PC-3 (cell line): Measurements from ENCODE around the gene CNTN1. TPM values are rescaled to one million over a fixed set of nuclear protein-coding genes. Genes with fewer than 3 reads are reported as not detected.

Source experiments
- ATAC-seq: fragments of 200-7000 bp; cut with Tn5 transposase; 2 replicates; pipeline ENCODE4 v1.9.1; 2020; ENCODE audit warnings: mild to moderate bottlenecking, moderate library complexity
- BruUV-seq: library from RNA; stranded (reverse); fragments of 400-500 nt; replicated peaks from 2 replicates; lab custom pipeline; 2021; lab: Mats Ljungman, UMichigan
- CTCF ChIA-PET: fragments of 300-600 bp; sonication (Branson Sonifier 250); formaldehyde crosslinking; loops from one replicate; lab custom pipeline; 2022; ENCODE audit warnings: antibody characterized with exemption; lab: Charles Lee
- POLR2A ChIA-PET: fragments of 300-600 bp; sonication (Branson Sonifier 250); formaldehyde crosslinking; loops from one replicate; lab custom pipeline; 2022; ENCODE audit warnings: antibody characterized with exemption; ENCODE audit not compliant: unreplicated experiment; lab: Charles Lee
- DNase-seq: peaks from one replicate; pipeline ENCODE4 v3.0.0-alpha.2; 2015
- H2AFZ ChIP-seq: fragments of 300-600 bp; sonication (generic); 2 replicates; pipeline ENCODE4 v1.6.0; 2016; ENCODE audit warnings: antibody characterized with exemption, low read length
- H3F3A ChIP-seq: fragments of 300-600 bp; sonication (generic); one replicate; pipeline ENCODE4 v1.6.0; 2017; ENCODE audit warnings: antibody characterized with exemption, low read length, control low read depth, mild to moderate bottlenecking; ENCODE audit not compliant: unreplicated experiment
- H3K27ac ChIP-seq: fragments of 300-600 bp; sonication (generic); 2 replicates; pipeline ENCODE4 v1.5.1; 2016; ENCODE audit warnings: mild to moderate bottlenecking, low read length
- H3K27me3 ChIP-seq: fragments of 300-600 bp; sonication (generic); 2 replicates; pipeline ENCODE4 v1.6.1; 2016; ENCODE audit warnings: low read length, mixed read lengths
- H3K36me3 ChIP-seq: fragments of 300-600 bp; sonication (generic); 2 replicates; pipeline ENCODE4 v1.6.1; 2016; ENCODE audit warnings: low read depth, mixed run types, low read length, mixed read lengths
- H3K4me1 ChIP-seq: fragments of 300-600 bp; sonication (generic); 2 replicates; pipeline ENCODE4 v1.5.1; 2016; ENCODE audit warnings: low read length; ENCODE audit not compliant: insufficient read depth
- H3K4me2 ChIP-seq: fragments of 300-600 bp; sonication (generic); 2 replicates; pipeline ENCODE4 v1.6.0; 2016; ENCODE audit warnings: low read length
- H3K4me3 ChIP-seq: fragments of 300-600 bp; sonication (generic); 2 replicates; pipeline ENCODE4 v1.5.1; 2016; ENCODE audit warnings: mild to moderate bottlenecking, low read length, mixed read lengths
- H3K79me2 ChIP-seq: fragments of 300-600 bp; sonication (generic); 2 replicates; pipeline ENCODE4 v1.6.1; 2017; ENCODE audit warnings: low read length, mixed read lengths
- H3K9ac ChIP-seq: fragments of 300-600 bp; sonication (generic); 2 replicates; pipeline ENCODE4 v1.6.0; 2016; ENCODE audit warnings: mild to moderate bottlenecking, low read length
- H3K9me2 ChIP-seq: fragments of 300-600 bp; sonication (generic); replicated peaks from 2 replicates; pipeline ENCODE4 v1.6.1; 2016; ENCODE audit warnings: mixed run types, low read length, mixed read lengths
- H3K9me3 ChIP-seq: fragments of 300-600 bp; sonication (generic); 2 replicates; pipeline ENCODE4 v1.6.1; 2016; ENCODE audit warnings: low read length, mixed read lengths
- H4K20me1 ChIP-seq: fragments of 300-600 bp; sonication (generic); 2 replicates; pipeline ENCODE4 v1.6.1; 2016; ENCODE audit warnings: low read length, mixed read lengths
- EZH2 ChIP-seq: fragments of 300-600 bp; sonication (generic); IDR thresholded peaks from one replicate; pipeline ENCODE4 v1.6.1; 2017; ENCODE audit warnings: antibody characterized with exemption, mild to moderate bottlenecking, low read length; ENCODE audit not compliant: unreplicated experiment
- EZH2phosphoT487 ChIP-seq: fragments of 300-600 bp; sonication (generic); IDR thresholded peaks from 2 replicates; pipeline ENCODE4 v1.6.1; 2018; ENCODE audit warnings: mild to moderate bottlenecking, antibody characterized with exemption, low read length, borderline replicate concordance
- intact Hi-C: fragments of 100-400 bp; cut with micrococcal nuclease; formaldehyde crosslinking; loops from 2 replicates; pipeline ENCODE4 v1.9.0; 2023
- total RNA-seq: library from RNA; depleted of rRNA; stranded (reverse); fragments of >200 nt; gene quantifications from 2 replicates; pipeline ENCODE4 v1.2.3, GENCODE V29; 2014
- TF ChIP-seq, protein P1 (sequence below): fragments of 300-600 bp; sonication (generic); conservative IDR thresholded peaks from 2 replicates; pipeline ENCODE4 v1.5.1; 2017; ENCODE audit warnings: antibody characterized with exemption, low read depth, mild to moderate bottlenecking, low read length

The CNTN1 gene
- total RNA-seq, 1 experiment from 2014 or later: not detected

DNA sequence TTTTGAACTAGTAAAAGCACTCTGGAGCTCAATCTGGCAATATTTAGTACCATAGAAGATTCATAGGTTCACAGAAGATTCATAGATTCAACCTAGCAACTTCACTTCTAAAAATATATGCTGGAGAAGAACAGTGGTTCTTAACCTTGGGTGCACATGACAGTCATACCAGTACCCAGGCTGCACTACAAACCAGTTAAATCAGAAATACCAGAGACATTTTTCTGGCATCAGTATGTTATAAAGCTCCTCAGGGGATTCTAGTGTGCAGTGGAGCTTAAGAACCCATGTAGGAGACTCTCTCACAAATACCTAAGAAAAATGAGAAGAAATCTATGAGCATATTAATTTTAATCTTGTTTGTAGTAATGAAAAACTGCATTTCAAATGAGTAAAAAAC is 46.6 kb downstream of the CNTN1 start:
- Histone ChIP-seq H3K4me3 (no peak overlapping the region), H2AFZ (no peak overlapping the region), H3K36me3 (no peaks in the 10 kb centered on the region), H4K20me1 (no peaks in the 10 kb centered on the region), H3K9ac (no peak overlapping the region), H3K4me2 (no peak overlapping the region), H3K4me1 (no peaks in the 10 kb centered on the region), H3K9me2 (no peaks in the 10 kb centered on the region), H3K27ac (no peak overlapping the region), H3F3A (no peaks in the 10 kb centered on the region), H3K27me3 (no peaks in the 10 kb centered on the region), H3K79me2 (no peaks in the 10 kb centered on the region), H3K9me3 (no peaks in the 10 kb centered on the region)
- TF ChIP-seq EZH2: no peak
- no peak for TF ChIP-seq EZH2phosphoT487
- TF ChIP-seq, protein P1, sequence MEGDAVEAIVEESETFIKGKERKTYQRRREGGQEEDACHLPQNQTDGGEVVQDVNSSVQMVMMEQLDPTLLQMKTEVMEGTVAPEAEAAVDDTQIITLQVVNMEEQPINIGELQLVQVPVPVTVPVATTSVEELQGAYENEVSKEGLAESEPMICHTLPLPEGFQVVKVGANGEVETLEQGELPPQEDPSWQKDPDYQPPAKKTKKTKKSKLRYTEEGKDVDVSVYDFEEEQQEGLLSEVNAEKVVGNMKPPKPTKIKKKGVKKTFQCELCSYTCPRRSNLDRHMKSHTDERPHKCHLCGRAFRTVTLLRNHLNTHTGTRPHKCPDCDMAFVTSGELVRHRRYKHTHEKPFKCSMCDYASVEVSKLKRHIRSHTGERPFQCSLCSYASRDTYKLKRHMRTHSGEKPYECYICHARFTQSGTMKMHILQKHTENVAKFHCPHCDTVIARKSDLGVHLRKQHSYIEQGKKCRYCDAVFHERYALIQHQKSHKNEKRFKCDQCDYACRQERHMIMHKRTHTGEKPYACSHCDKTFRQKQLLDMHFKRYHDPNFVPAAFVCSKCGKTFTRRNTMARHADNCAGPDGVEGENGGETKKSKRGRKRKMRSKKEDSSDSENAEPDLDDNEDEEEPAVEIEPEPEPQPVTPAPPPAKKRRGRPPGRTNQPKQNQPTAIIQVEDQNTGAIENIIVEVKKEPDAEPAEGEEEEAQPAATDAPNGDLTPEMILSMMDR: no peak
- POLR2A ChIA-PET: no interaction called here
- intact Hi-C loops: no loop called here
- BruUV-seq: no TSS peak
- CTCF ChIA-PET: no interaction called here
- ATAC-seq: no peak
- no peak for DNase-seq

DNA sequence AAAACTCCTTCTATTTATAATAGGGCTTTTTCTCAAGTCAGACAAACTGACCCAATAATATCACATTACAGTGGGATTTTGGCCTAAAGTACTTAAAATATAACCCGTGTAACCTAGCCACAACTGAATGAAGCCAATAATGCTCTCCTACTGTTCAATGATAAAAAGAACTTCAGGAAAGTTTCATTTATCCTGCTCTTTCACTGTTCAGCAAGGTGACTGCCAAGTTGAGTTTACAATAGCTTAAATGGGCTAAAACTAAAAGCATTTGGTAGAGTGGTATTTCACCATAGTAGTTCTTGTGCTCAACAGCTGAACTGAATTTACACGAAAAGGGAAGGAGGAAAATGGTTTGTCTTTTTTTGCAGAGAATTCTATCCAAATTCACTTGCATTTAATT is 49.8 kb downstream of the CNTN1 start:
- Histone ChIP-seq H3K27me3 (no peaks in the 10 kb centered on the region), H3K27ac (no peak overlapping the region), H3K79me2 (no peaks in the 10 kb centered on the region), H3K36me3 (no peaks in the 10 kb centered on the region), H3K4me2 (no peak overlapping the region), H3K9ac (no peak overlapping the region), H3K4me1 (no peaks in the 10 kb centered on the region), H3K9me2 (no peaks in the 10 kb centered on the region), H2AFZ (no peak overlapping the region), H3K4me3 (no peak overlapping the region), H3F3A (no peaks in the 10 kb centered on the region), H4K20me1 (no peaks in the 10 kb centered on the region), H3K9me3 (no peaks in the 10 kb centered on the region)
- BruUV-seq: no TSS peak
- DNase-seq: no peak
- TF ChIP-seq, protein P1: no peak
- TF ChIP-seq EZH2: no peak
- TF ChIP-seq EZH2phosphoT487: no peak
- ATAC-seq: no peak
- ChIA-PET POLR2A (no interaction called here), CTCF (no interaction called here)
- intact Hi-C loops: no loop called here

DNA sequence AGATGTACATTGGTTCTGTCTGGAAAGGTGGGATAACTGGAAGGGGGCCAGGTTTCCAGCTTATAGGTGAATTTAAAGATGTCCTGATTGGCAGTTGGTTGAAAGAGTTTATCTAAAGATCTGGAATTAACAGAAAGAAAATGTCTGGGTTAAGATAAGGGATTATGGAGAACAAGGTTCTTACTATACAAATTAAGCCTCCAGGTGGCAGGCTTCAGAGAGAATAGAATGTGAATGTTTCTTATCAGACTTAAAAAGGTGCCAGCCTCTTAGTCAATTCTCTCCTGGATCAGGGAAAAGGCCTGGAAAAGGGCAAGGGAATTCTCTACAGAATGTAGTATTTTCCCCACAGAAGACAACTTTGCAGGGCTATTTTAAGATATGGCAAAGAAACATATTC is 53.1 kb downstream of the CNTN1 start:
- H3K9ac ChIP-seq: no peak overlapping the region
- no peaks in the 10 kb centered on the region for H3K27me3 ChIP-seq
- ATAC-seq (no peak), DNase-seq (peak; percentile 10)
- POLR2A ChIA-PET: no interaction called here
- TF ChIP-seq EZH2phosphoT487 (no peak), EZH2 (no peak)
- no peak overlapping the region for H3K27ac ChIP-seq
- no peak overlapping the region for H3K4me3 ChIP-seq
- no TSS peak for BruUV-seq
- H3K9me3 ChIP-seq: no peaks in the 10 kb centered on the region
- H3K79me2 ChIP-seq: no peaks in the 10 kb centered on the region
- no peaks in the 10 kb centered on the region for H3F3A ChIP-seq
- CTCF ChIA-PET: no interaction called here
- no peak overlapping the region for H2AFZ ChIP-seq
- no peaks in the 10 kb centered on the region for H4K20me1 ChIP-seq
- H3K36me3 ChIP-seq: no peaks in the 10 kb centered on the region
- H3K4me2 ChIP-seq: no peak overlapping the region
- H3K9me2 ChIP-seq: no peaks in the 10 kb centered on the region
- H3K4me1 ChIP-seq: no peaks in the 10 kb centered on the region
- intact Hi-C loops: loop anchor here (1.0 kb wide), 1 partner anchor 176 kb away; no protein-coding TSS in a partner anchor
